ENCODE measurements around the gene RIC3.

DNA sequence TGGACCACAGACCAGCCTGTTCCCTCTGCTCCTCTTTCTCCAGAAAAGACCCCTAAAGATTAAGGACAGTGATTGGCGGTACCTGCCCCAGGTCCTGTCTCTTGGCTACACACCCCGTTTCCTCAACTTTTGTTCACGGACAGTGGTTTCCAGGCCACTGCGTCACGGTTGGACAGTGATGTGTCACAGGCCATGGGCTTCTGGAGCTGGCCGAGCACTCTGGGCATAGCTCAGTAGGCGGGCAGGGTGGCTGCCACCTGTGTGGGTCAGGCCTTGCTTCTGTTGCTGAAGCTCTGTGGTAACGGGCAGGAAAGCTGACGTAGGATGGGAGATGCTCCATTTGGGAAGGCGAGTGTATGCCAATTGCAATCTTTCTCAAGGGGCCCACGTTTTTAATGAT, 74.2 kb downstream of the RIC3 start:
- no peak for TF ChIP-seq POLR2AphosphoS5 (IDR thresholded peaks at IDR 0.05)
- TF ChIP-seq, protein P1, sequence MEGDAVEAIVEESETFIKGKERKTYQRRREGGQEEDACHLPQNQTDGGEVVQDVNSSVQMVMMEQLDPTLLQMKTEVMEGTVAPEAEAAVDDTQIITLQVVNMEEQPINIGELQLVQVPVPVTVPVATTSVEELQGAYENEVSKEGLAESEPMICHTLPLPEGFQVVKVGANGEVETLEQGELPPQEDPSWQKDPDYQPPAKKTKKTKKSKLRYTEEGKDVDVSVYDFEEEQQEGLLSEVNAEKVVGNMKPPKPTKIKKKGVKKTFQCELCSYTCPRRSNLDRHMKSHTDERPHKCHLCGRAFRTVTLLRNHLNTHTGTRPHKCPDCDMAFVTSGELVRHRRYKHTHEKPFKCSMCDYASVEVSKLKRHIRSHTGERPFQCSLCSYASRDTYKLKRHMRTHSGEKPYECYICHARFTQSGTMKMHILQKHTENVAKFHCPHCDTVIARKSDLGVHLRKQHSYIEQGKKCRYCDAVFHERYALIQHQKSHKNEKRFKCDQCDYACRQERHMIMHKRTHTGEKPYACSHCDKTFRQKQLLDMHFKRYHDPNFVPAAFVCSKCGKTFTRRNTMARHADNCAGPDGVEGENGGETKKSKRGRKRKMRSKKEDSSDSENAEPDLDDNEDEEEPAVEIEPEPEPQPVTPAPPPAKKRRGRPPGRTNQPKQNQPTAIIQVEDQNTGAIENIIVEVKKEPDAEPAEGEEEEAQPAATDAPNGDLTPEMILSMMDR (IDR thresholded peaks at IDR 0.05), result no peak

All from prostate gland (tissue), 2 donors.